K562 (cell line): ENCODE results near the gene OR6S1. TPM values are rescaled to one million over a fixed set of nuclear protein-coding genes. Genes with fewer than 3 reads are reported as not detected.
A peak's percentile ranks its signal among the peaks of the same experiment; 100 is the strongest.

ENCODE experiments used
- ETV1 ChIP-seq: fragments of 450-650 bp; conservative IDR thresholded peaks from 2 replicates; pipeline ENCODE4 v1.6.1; 2016; ENCODE audit warnings: missing genetic modification characterization, control low read depth, low read depth, missing compliant biosample characterization
- EZH2 ChIP-seq: IDR thresholded peaks from 2 replicates; pipeline ENCODE4 v1.6.1; 2012; ENCODE audit warnings: low read depth, mild to moderate bottlenecking, inconsistent platforms, low read length, borderline replicate concordance
- HDAC1 ChIP-seq, 2 experiments: fragments of 450-650 bp; IDR thresholded peaks; 2 replicates each; pipeline ENCODE4 v1.6.1; 2016 to 2017; ENCODE audit warnings: inconsistent platforms in 1 of 2, mild to moderate bottlenecking in 1 of 2, moderate library complexity in 1 of 2
- HDAC2 ChIP-seq: fragments of 450-650 bp; IDR thresholded peaks from 2 replicates; pipeline ENCODE4 v1.6.1; 2016; ENCODE audit warnings: mild to moderate bottlenecking
- MTA1 ChIP-seq: fragments of 450-650 bp; IDR thresholded peaks from 2 replicates; pipeline ENCODE4 v1.6.1; 2017; ENCODE audit warnings: borderline replicate concordance
- NFE2 ChIP-seq: IDR thresholded peaks from 2 replicates; pipeline ENCODE4 v1.6.1; 2014; ENCODE audit warnings: antibody characterized with exemption, low read depth
- NR2C2 ChIP-seq, 2 experiments: fragments of 200-800 bp in 1 of 2; sonication (Bioruptor generic) in 1 of 2; sonication (generic) in 1 of 2; formaldehyde crosslinking in 1 of 2; IDR thresholded peaks; 2 replicates each; pipeline versions ENCODE4 v1.6.1 to v1.8.0; 2016 to 2022; ENCODE audit warnings: mild to moderate bottlenecking in 1 of 2, missing compliant biosample characterization in 1 of 2, missing genetic modification characterization in 1 of 2, missing genetic modification reagents in 1 of 2
- PRMT5 ChIP-seq: sonication (generic); formaldehyde crosslinking; IDR thresholded peaks from 2 replicates; pipeline ENCODE4 v1.5.0; 2020; ENCODE audit warnings: missing genetic modification reagents
- SMARCA5 ChIP-seq: fragments of 450-650 bp; IDR thresholded peaks from 2 replicates; pipeline ENCODE4 v1.6.1; 2016
- ZEB2 ChIP-seq: fragments of 450-650 bp; IDR thresholded peaks from 2 replicates; pipeline ENCODE4 v1.6.1; 2016
- ZNF23 ChIP-seq: fragments of 250-450 bp; sonication (Bioruptor Pico); IDR thresholded peaks from 2 replicates; pipeline ENCODE4 v1.4.0; 2020; ENCODE audit warnings: mild to moderate bottlenecking
- ZNF431 ChIP-seq: sonication (generic); formaldehyde crosslinking; IDR thresholded peaks from 2 replicates; pipeline ENCODE4 v1.8.0; 2022; ENCODE audit warnings: mild to moderate bottlenecking, missing genetic modification reagents
- polyA plus RNA-seq, 8 experiments: library from polyadenylated mRNA; depleted of rRNA in 4 of 8; stranded (reverse) in 5 of 8; unstranded in 3 of 8; fragments of >200 nt; fragmentation: Nextera tagmentation in 2 of 8; fragmentation: Illumina TruSeq in 1 of 8; extraction: Ambion mirVana in 2 of 8; extraction: Trizol in 1 of 8; gene quantifications; 2 replicates each; pipeline versions ENCODE4 v1.2.1 to v1.2.3, GENCODE V29; 2011 to 2014; ENCODE audit warnings: inconsistent platforms in 1 of 8, missing spikeins in 1 of 8
- total RNA-seq, 7 experiments: library from RNA; depleted of rRNA in 6 of 7; stranded (reverse); fragments of >200 nt in 6 of 7; fragmentation: Illumina TruSeq in 2 of 7; extraction: Trizol in 2 of 7; gene quantifications; 2 replicates each; pipeline versions ENCODE4 v1.2.1 to v1.2.3, GENCODE V29; 2011 to 2021; ENCODE audit warnings: low replicate concordance in 1 of 7
- TF ChIP-seq, protein P1 (sequence below): conservative IDR thresholded peaks from 2 replicates; pipeline ENCODE4 v1.6.1; 2011; ENCODE audit warnings: low read depth, mild to moderate bottlenecking, low read length; ENCODE audit not compliant: control insufficient read depth
- TF ChIP-seq, protein P2 (sequence below): sonication (generic); formaldehyde crosslinking; IDR thresholded peaks from 2 replicates; pipeline ENCODE4 v1.9.0; 2022; ENCODE audit warnings: mild to moderate bottlenecking, missing genetic modification reagents
- TF ChIP-seq, protein P3 (sequence below): sonication (generic); formaldehyde crosslinking; IDR thresholded peaks from 2 replicates; pipeline ENCODE4 v1.8.1; 2023; ENCODE audit warnings: missing genetic modification reagents, mild to moderate bottlenecking, borderline replicate concordance
- TF ChIP-seq, protein P4 (sequence below): fragments of 450-650 bp; IDR thresholded peaks from 2 replicates; pipeline ENCODE4 v1.6.1; 2017; ENCODE audit warnings: antibody characterized with exemption
- TF ChIP-seq, protein P5 (sequence below): fragments of 250-450 bp; sonication (Bioruptor Pico); IDR thresholded peaks from 2 replicates; pipeline ENCODE4 v1.4.0; 2020; ENCODE audit warnings: mild to moderate bottlenecking

Gene OR6S1
- total and polyA plus RNA-seq, 9 of the 15 experiments (the other 6 are each of a cell fraction or from before 2014, with no cell fraction given), result not detected

DNA sequence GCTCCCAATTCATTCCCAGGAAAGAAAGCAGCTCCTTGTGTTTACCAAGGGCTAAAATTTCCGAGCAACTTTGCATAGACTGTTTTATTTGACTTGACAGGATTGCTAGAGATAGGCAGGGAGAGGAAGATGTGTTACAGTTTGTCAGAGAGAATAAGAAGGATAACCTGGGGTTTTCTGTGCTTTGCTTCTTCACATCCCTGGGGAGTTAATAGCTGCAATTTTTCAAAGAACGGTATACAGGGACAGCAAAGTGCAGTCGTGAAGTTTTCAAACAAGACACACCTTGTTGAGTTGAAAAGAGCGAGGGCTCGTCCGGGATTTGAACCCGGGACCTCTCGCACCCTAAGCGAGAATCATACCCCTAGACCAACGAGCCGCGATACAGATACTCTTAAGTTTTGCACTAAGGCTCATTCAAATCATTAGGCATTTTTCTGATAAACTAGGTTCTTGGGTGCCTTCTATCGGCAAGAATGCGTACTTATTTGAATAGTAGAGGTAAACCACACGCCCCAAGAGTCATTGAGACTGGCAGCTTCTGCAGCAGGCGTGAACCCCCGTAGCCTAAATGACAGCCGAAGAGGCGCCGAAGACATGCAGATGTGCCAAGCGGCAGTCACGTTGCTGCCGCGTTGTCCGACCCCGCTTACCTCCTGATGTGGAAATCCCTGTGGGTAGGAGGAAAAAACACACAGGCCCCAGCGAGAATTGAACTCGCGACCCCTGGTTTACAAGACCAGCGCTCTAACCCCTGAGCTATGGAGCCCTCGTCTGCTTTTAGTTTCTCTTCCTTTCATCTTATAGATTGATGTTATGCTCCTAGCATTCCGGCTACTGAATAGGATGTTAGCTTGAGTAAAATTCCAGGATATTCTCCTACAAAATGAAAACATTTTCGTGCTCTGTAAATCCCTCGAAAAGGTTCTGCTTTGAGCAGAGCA is 28.1 kb downstream of the OR6S1 start (continued):
- TF ChIP-seq MTA1 (peak; percentile 79; the same call in 1 of the 2 replicates), ZNF431 (CRISPR knock-in tag) (no peak), EZH2 (no peak), NR2C2 (CRISPR knock-in tag; IDR thresholded peaks at IDR 0.05) (no peak), NR2C2 (tag; IDR thresholded peaks at IDR 0.05) (peak; percentile 70), HDAC1 (IDR thresholded peaks at IDR 0.05) (peak; percentile 46 to 72; a peak in 3 of 4 replicates), ZNF23 (CRISPR knock-in tag) (no peak), ETV1 (tag) (no peak), HDAC2 (0 out of 2 replicates have a peak, but pooled peaks have one; percentile 59), ZEB2 (peak; percentile 97), NFE2 (no peak), PRMT5 (CRISPR knock-in tag) (no peak), SMARCA5 (0 out of 2 replicates have a peak, but pooled peaks have one; percentile 22)
- TF ChIP-seq, protein P1, sequence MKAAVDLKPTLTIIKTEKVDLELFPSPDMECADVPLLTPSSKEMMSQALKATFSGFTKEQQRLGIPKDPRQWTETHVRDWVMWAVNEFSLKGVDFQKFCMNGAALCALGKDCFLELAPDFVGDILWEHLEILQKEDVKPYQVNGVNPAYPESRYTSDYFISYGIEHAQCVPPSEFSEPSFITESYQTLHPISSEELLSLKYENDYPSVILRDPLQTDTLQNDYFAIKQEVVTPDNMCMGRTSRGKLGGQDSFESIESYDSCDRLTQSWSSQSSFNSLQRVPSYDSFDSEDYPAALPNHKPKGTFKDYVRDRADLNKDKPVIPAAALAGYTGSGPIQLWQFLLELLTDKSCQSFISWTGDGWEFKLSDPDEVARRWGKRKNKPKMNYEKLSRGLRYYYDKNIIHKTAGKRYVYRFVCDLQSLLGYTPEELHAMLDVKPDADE, result 0 out of 2 replicates have a peak, but pooled peaks have one; percentile 34
- TF ChIP-seq, protein P2, sequence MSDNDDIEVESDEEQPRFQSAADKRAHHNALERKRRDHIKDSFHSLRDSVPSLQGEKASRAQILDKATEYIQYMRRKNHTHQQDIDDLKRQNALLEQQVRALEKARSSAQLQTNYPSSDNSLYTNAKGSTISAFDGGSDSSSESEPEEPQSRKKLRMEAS (CRISPR knock-in tag), result peak; percentile 74
- TF ChIP-seq, protein P3, sequence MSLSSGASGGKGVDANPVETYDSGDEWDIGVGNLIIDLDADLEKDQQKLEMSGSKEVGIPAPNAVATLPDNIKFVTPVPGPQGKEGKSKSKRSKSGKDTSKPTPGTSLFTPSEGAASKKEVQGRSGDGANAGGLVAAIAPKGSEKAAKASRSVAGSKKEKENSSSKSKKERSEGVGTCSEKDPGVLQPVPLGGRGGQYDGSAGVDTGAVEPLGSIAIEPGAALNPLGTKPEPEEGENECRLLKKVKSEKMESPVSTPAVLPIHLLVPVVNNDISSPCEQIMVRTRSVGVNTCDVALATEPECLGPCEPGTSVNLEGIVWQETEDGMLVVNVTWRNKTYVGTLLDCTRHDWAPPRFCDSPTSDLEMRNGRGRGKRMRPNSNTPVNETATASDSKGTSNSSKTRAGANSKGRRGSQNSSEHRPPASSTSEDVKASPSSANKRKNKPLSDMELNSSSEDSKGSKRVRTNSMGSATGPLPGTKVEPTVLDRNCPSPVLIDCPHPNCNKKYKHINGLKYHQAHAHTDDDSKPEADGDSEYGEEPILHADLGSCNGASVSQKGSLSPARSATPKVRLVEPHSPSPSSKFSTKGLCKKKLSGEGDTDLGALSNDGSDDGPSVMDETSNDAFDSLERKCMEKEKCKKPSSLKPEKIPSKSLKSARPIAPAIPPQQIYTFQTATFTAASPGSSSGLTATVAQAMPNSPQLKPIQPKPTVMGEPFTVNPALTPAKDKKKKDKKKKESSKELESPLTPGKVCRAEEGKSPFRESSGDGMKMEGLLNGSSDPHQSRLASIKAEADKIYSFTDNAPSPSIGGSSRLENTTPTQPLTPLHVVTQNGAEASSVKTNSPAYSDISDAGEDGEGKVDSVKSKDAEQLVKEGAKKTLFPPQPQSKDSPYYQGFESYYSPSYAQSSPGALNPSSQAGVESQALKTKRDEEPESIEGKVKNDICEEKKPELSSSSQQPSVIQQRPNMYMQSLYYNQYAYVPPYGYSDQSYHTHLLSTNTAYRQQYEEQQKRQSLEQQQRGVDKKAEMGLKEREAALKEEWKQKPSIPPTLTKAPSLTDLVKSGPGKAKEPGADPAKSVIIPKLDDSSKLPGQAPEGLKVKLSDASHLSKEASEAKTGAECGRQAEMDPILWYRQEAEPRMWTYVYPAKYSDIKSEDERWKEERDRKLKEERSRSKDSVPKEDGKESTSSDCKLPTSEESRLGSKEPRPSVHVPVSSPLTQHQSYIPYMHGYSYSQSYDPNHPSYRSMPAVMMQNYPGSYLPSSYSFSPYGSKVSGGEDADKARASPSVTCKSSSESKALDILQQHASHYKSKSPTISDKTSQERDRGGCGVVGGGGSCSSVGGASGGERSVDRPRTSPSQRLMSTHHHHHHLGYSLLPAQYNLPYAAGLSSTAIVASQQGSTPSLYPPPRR, result no peak
- TF ChIP-seq, protein P4, sequence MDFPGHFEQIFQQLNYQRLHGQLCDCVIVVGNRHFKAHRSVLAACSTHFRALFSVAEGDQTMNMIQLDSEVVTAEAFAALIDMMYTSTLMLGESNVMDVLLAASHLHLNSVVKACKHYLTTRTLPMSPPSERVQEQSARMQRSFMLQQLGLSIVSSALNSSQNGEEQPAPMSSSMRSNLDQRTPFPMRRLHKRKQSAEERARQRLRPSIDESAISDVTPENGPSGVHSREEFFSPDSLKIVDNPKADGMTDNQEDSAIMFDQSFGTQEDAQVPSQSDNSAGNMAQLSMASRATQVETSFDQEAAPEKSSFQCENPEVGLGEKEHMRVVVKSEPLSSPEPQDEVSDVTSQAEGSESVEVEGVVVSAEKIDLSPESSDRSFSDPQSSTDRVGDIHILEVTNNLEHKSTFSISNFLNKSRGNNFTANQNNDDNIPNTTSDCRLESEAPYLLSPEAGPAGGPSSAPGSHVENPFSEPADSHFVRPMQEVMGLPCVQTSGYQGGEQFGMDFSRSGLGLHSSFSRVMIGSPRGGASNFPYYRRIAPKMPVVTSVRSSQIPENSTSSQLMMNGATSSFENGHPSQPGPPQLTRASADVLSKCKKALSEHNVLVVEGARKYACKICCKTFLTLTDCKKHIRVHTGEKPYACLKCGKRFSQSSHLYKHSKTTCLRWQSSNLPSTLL, result peak; percentile 31; the same call in 1 of the 2 replicates
- TF ChIP-seq, protein P5, sequence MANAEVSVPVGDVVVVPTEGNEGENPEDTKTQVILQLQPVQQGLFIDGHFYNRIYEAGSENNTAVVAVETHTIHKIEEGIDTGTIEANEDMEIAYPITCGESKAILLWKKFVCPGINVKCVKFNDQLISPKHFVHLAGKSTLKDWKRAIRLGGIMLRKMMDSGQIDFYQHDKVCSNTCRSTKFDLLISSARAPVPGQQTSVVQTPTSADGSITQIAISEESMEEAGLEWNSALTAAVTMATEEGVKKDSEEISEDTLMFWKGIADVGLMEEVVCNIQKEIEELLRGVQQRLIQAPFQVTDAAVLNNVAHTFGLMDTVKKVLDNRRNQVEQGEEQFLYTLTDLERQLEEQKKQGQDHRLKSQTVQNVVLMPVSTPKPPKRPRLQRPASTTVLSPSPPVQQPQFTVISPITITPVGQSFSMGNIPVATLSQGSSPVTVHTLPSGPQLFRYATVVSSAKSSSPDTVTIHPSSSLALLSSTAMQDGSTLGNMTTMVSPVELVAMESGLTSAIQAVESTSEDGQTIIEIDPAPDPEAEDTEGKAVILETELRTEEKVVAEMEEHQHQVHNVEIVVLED (CRISPR knock-in tag), result no peak
